CD4-positive, alpha-beta T cell (primary cell): ENCODE results near the gene PPP2R5C. TPM values are rescaled to one million over a fixed set of nuclear protein-coding genes. Genes with fewer than 3 reads are reported as not detected.

Source experiments
- ATAC-seq: fragments of 200-7000 bp; cut with Tn5 transposase; one replicate; pipeline ENCODE4 v1.10.0; 2022; ENCODE audit warnings: mild to moderate bottlenecking; ENCODE audit not compliant: poor library complexity
- CTCF ChIA-PET: fragments of 350-600 bp; sonication (Branson Sonifier 250); formaldehyde crosslinking; loops from one replicate; lab custom pipeline; 2021; ENCODE audit warnings: antibody characterized with exemption, inconsistent platforms; lab: Charles Lee
- POLR2A ChIA-PET: fragments of 350-600 bp; sonication (Branson Sonifier 250); formaldehyde crosslinking; loops from one replicate; lab custom pipeline; 2021; ENCODE audit warnings: antibody characterized with exemption, inconsistent platforms; lab: Charles Lee
- DNase-seq, 14 experiments: peaks; one replicate each; pipeline ENCODE4 v3.0.0-alpha.2; 2013 to 2020; ENCODE audit warnings: mixed read lengths in 2 of 14
- H3K27ac ChIP-seq, 2 donors: one replicate each; pipeline versions ENCODE4 v1.5.1 to v1.7.0; 2013; ENCODE audit warnings: low read length in 2 of 2, low read depth in 1 of 2, mild to moderate bottlenecking in 1 of 2
- H3K27me3 ChIP-seq, 2 experiments: 1 replicate in 1 of 2; 2 replicates in 1 of 2; pipeline versions ENCODE4 v1.6.1 to v1.7.0; 2013; ENCODE audit warnings: low read length in 2 of 2, control low read depth in 1 of 2, mild to moderate bottlenecking in 1 of 2, moderate library complexity in 1 of 2; ENCODE audit not compliant: insufficient read depth in 2 of 2, control insufficient read depth in 1 of 2
- H3K36me3 ChIP-seq: one replicate; pipeline ENCODE4 v1.6.1; 2013; ENCODE audit warnings: low read length, control low read depth; ENCODE audit not compliant: insufficient read depth
- H3K4me1 ChIP-seq: one replicate; pipeline ENCODE4 v1.6.1; 2013; ENCODE audit warnings: low read length, control low read depth; ENCODE audit not compliant: insufficient read depth
- H3K4me3 ChIP-seq: one replicate; pipeline ENCODE4 v1.5.1; 2013; ENCODE audit warnings: mild to moderate bottlenecking, low read length, moderate library complexity
- H3K9me3 ChIP-seq, 2 experiments: 1 replicate in 1 of 2; 2 replicates in 1 of 2; pipeline versions ENCODE4 v1.6.1 to v1.7.0; 2013; ENCODE audit warnings: low read length in 2 of 2, mild to moderate bottlenecking in 2 of 2, control low read depth in 1 of 2, moderate library complexity in 1 of 2; ENCODE audit not compliant: control insufficient read depth in 1 of 2, insufficient read depth in 1 of 2
- H3K27ac Mint-ChIP-seq: one replicate; pipeline ENCODE4 v1.8.0; 2020; ENCODE audit warnings: mixed read lengths
- H3K27me3 Mint-ChIP-seq: one replicate; pipeline ENCODE4 v1.8.0; 2021; ENCODE audit warnings: mixed read lengths
- H3K36me3 Mint-ChIP-seq: one replicate; pipeline ENCODE4 v1.8.0; 2021; ENCODE audit warnings: low read depth, mixed read lengths
- H3K4me1 Mint-ChIP-seq: one replicate; pipeline ENCODE4 v1.8.0; 2021; ENCODE audit warnings: low read depth, mixed read lengths
- H3K4me3 Mint-ChIP-seq: one replicate; pipeline ENCODE4 v1.8.0; 2020; ENCODE audit warnings: mild to moderate bottlenecking, mixed read lengths
- H3K9me3 Mint-ChIP-seq: one replicate; pipeline ENCODE4 v1.8.0; 2020; ENCODE audit warnings: mixed read lengths
- CTCF ChIP-seq: fragments of 200-600 bp; IDR thresholded peaks from one replicate; pipeline ENCODE4 v1.8.0; 2022; ENCODE audit warnings: antibody characterized with exemption, mild to moderate bottlenecking
- intact Hi-C, 2 experiments: fragments of 100-400 bp; cut with DNase I in 1 of 2; cut with micrococcal nuclease in 1 of 2; formaldehyde crosslinking; loops; one replicate each; pipeline versions ENCODE4 v1.15.1 to v1.9.0; 2023 to 2025; cut with DNase I, micrococcal nuclease
- total RNA-seq, 174 experiments: library from RNA in 2 of 174; stranded (reverse) in 2 of 174; gene quantifications; one replicate each; pipeline ENCODE4 v1.2.3 and lab custom pipeline; 2021 to 2026

The PPP2R5C gene
- total RNA-seq, 2 experiments from 2014 or later: 463 to 487 TPM

DNA sequence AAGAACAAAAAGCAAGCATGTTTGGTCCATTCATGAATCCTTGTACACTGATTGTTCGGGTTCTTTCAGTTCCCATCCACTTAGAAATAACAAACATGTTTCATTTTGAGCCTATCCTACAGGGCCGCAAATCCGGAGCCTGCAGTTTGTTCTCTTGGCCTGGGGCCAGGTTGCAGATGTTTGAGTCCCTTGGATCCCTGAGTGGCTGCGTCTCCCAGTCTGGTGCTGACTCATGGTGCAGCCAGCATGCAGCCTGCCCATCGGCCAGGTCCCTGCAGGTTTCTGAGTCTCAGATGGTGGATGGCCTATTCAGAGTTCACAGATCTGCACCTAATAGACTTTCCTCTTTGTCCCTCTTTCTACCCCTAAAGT, 201.0 kb downstream of the PPP2R5C start:
- TF ChIP-seq CTCF: no peak
- Mint-ChIP-seq H3K27me3 (no peaks in the 10 kb centered on the region), H3K36me3 (peaks cover 8% of the 10 kb centered on the region), H3K9me3 (no peaks in the 10 kb centered on the region), H3K27ac (no peak overlapping the region), H3K4me1 (peaks cover 40% of the 10 kb centered on the region), H3K4me3 (peak overlapping the region; percentile 42)
- Histone ChIP-seq H3K4me1 (peaks cover 34% of the 10 kb centered on the region), H3K36me3 (no peaks in the 10 kb centered on the region), H3K27ac (no peak overlapping the region), H3K9me3 (no peaks in the 10 kb centered on the region), H3K4me3 (no peak overlapping the region), H3K27me3 (no peaks in the 10 kb centered on the region)
- CTCF ChIA-PET: interaction anchor here (1.0 kb wide), 1 partner anchor 10 kb away, joined by 3 read pairs; no protein-coding TSS in a partner anchor
- peak in 1 of 14 experiments; percentile 31 for DNase-seq
- ATAC-seq: no peak
- intact Hi-C loops: loop anchor here (5.0 kb wide), 2 partner anchors 190 to 555 kb away; no protein-coding TSS in a partner anchor
- POLR2A ChIA-PET: interaction anchor here (0.9 kb wide), 1 partner anchor 153 kb away, joined by 3 read pairs; no protein-coding TSS in a partner anchor

DNA sequence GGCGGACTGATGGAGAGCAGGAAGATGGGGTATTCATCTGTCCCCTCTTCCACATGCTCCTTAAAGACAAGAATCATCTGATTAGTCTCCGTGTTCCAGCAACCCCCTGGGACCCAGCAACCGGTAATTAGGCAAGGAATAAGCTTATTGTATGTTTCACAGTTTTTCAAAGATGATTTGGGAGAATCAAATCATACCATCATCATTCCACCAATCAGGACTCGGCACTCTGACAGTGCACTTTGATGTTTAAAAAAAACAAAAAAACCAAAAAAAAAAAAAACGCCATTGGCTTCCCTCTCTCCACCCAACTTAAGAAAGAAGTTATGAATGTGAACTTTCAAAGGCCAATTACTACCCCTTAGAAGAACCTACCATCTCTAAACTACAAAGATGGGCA, 201.5 kb downstream of the PPP2R5C start:
- peaks cover 46% of the 10 kb centered on the region for H3K4me1 Mint-ChIP-seq
- Histone ChIP-seq H3K9me3 (no peaks in the 10 kb centered on the region), H3K27me3 (no peaks in the 10 kb centered on the region), H3K4me1 (peaks cover 36% of the 10 kb centered on the region), H3K4me3 (no peak overlapping the region), H3K36me3 (peaks cover 2% of the 10 kb centered on the region), H3K27ac (no peak overlapping the region)
- no peak overlapping the region for H3K27ac Mint-ChIP-seq
- ChIA-PET POLR2A (interaction anchor here (1.4 kb wide), 1 partner anchor 203 kb away, joined by 3 read pairs; no protein-coding TSS in a partner anchor), CTCF (no interaction called here)
- DNase-seq (no peak), ATAC-seq (no peak)
- H3K9me3 Mint-ChIP-seq: no peaks in the 10 kb centered on the region
- no peaks in the 10 kb centered on the region for H3K27me3 Mint-ChIP-seq
- TF ChIP-seq CTCF: no peak
- peaks cover 14% of the 10 kb centered on the region for H3K36me3 Mint-ChIP-seq
- intact Hi-C loops: loop anchor here (5.0 kb wide), 2 partner anchors 191 to 554 kb away; no protein-coding TSS in a partner anchor
- peak overlapping the region; percentile 42 for H3K4me3 Mint-ChIP-seq

GRCh38 chr14:101963656-101964296, 202.3 kb downstream of the PPP2R5C start:
- Mint-ChIP-seq H3K9me3 (no peaks in the 10 kb centered on the region), H3K27me3 (no peaks in the 10 kb centered on the region), H3K4me3 (peak overlapping the region; percentile 68), H3K27ac (peak overlapping the region; percentile 85), H3K4me1 (peaks cover 48% of the 10 kb centered on the region), H3K36me3 (peaks cover 18% of the 10 kb centered on the region)
- no peak for TF ChIP-seq CTCF
- intact Hi-C loops: loop anchor here (1.0 to 5.0 kb wide), 6 partner anchors 87 to 554 kb away; partner anchors contain the start of genes HSP90AA1 (in 2 of the 2), CINP (in 1 of the 2) and TECPR2 (in 1 of the 2)
- H3K36me3 ChIP-seq: peaks cover 8% of the 10 kb centered on the region
- DNase-seq (peak in 2 of 14 experiments; percentile 28 to 36), ATAC-seq (no peak)
- H3K27ac ChIP-seq: no peak overlapping the region
- H3K27me3 ChIP-seq: no peaks in the 10 kb centered on the region
- CTCF ChIA-PET: interaction anchor here (1.2 kb wide), 1 partner anchor 132 kb away, joined by 3 read pairs; no protein-coding TSS in a partner anchor
- H3K4me1 ChIP-seq: peaks cover 42% of the 10 kb centered on the region
- POLR2A ChIA-PET: interaction anchor here (1.4 to 2.9 kb wide), 4 partner anchors 15 to 257 kb away, joined by 3 to 12 read pairs (median 8); no protein-coding TSS in a partner anchor
- H3K9me3 ChIP-seq: no peaks in the 10 kb centered on the region
- H3K4me3 ChIP-seq: no peak overlapping the region
